ENCODE results near the gene KRTAP5-7.

The KRTAP5-7 gene

GRCh38 chr11:71504531-71504930 is 22.5 kb upstream of the KRTAP5-7 start:
- no peak for DNase-seq (ENCODE audit: extremely low read depth, low read depth)
- no peak for TF ChIP-seq CTCF (IDR thresholded peaks at IDR 0.05; ENCODE audit: low read depth, low read length)

GRCh38 chr11:71505001-71505400 is 22.1 kb upstream of the KRTAP5-7 start:
- no peak for DNase-seq (ENCODE audit: extremely low read depth, low read depth)
- TF ChIP-seq CTCF (IDR thresholded peaks at IDR 0.05; ENCODE audit: low read depth, low read length) = no peak

- TF ChIP-seq CTCF (IDR thresholded peaks at IDR 0.05; ENCODE audit: low read depth, low read length) = no peak
- no peak for DNase-seq (ENCODE audit: extremely low read depth, low read depth)
Observed at GRCh38 chr11:71505781-71506180, 21.3 kb upstream of the KRTAP5-7 start.

- no peak for TF ChIP-seq CTCF (IDR thresholded peaks at IDR 0.05; ENCODE audit: low read depth, low read length)
- no peak for DNase-seq (ENCODE audit: extremely low read depth, low read depth)
Observed at GRCh38 chr11:71507102-71507501, 20.0 kb upstream of the KRTAP5-7 start.

GRCh38 chr11:71518506-71519471 is 8.3 kb upstream of the KRTAP5-7 start:
- DNase-seq (ENCODE audit: extremely low read depth, low read depth) = no peak
- no peak for TF ChIP-seq CTCF (IDR thresholded peaks at IDR 0.05; ENCODE audit: low read depth, low read length)

GRCh38 chr11:71519546-71519945 is 7.5 kb upstream of the KRTAP5-7 start:
- no peak for TF ChIP-seq CTCF (IDR thresholded peaks at IDR 0.05; ENCODE audit: low read depth, low read length)
- DNase-seq (ENCODE audit: extremely low read depth, low read depth) = no peak

- no peak for TF ChIP-seq CTCF (IDR thresholded peaks at IDR 0.05; ENCODE audit: low read depth, low read length)
- no peak for DNase-seq (ENCODE audit: extremely low read depth, low read depth)
Observed at GRCh38 chr11:71525188-71525937, 1.7 kb upstream of the KRTAP5-7 start.

All from AG09319 (cell line).